H1 (cell line): ENCODE data around the gene ZBTB7B. TPM values are rescaled to one million over a fixed set of nuclear protein-coding genes. Genes with fewer than 3 reads are reported as not detected.

Experiments
- CTCF ChIA-PET: fragments of 300-600 bp; sonication (Branson Sonifier 250); formaldehyde crosslinking; loops from one replicate; lab custom pipeline; 2021; ENCODE audit not compliant: partially characterized antibody; lab: Charles Lee
- POLR2A ChIA-PET: fragments of 300-600 bp; sonication (Branson Sonifier 250); formaldehyde crosslinking; loops from one replicate; lab custom pipeline; 2021; ENCODE audit warnings: inconsistent platforms; ENCODE audit not compliant: partially characterized antibody; lab: Charles Lee
- DNase-seq, 2 experiments: peaks; one replicate each; pipeline versions ENCODE4 v3.0.0 to v3.0.0-alpha.2; 2010 to 2022; ENCODE audit warnings: low spot score in 2 of 2, low read depth in 1 of 2, mixed read lengths in 1 of 2
- FAIRE-seq: peaks from 2 replicates; lab custom pipeline; 2011; peaks lifted over from hg19 to GRCh38; lab: Jason Lieb, UNC
- H2AFZ ChIP-seq: 2 replicates; pipeline ENCODE4 v1.8.1; 2012; ENCODE audit warnings: low read length, inconsistent platforms
- H2AK5ac ChIP-seq: 2 replicates; pipeline ENCODE4 v1.6.1; 2013; ENCODE audit warnings: low read depth, low read length
- H2BK120ac ChIP-seq: replicated peaks from 2 replicates; pipeline ENCODE3; 2013; ENCODE audit warnings: low read depth, low read length, inconsistent platforms
- H2BK12ac ChIP-seq: 2 replicates; pipeline ENCODE4 v1.6.1; 2013; ENCODE audit warnings: low read depth, low read length
- H2BK15ac ChIP-seq: 2 replicates; pipeline ENCODE4 v1.6.1; 2013; ENCODE audit warnings: low read length
- H2BK20ac ChIP-seq: 2 replicates; pipeline ENCODE4 v1.6.1; 2013; ENCODE audit warnings: low read length
- H2BK5ac ChIP-seq: 2 replicates; pipeline ENCODE4 v1.6.1; 2013; ENCODE audit warnings: low read depth, low read length
- H3K14ac ChIP-seq: 2 replicates; pipeline ENCODE4 v1.6.1; 2013; ENCODE audit warnings: inconsistent platforms; ENCODE audit not compliant: insufficient read length
- H3K18ac ChIP-seq: 2 replicates; pipeline ENCODE4 v1.6.1; 2013; ENCODE audit warnings: low read length; ENCODE audit errors: extremely low read depth
- H3K23ac ChIP-seq: 2 replicates; pipeline ENCODE4 v1.6.1; 2013; ENCODE audit warnings: inconsistent platforms; ENCODE audit not compliant: insufficient read length
- H3K23me2 ChIP-seq: 2 replicates; pipeline ENCODE4 v1.6.1; 2013; ENCODE audit warnings: low read depth, low read length
- H3K27ac ChIP-seq: 2 replicates; pipeline ENCODE4 v1.6.1; 2011; ENCODE audit warnings: low read depth, low read length, inconsistent platforms
- H3K27me3 ChIP-seq, 4 experiments: replicated peaks in 1 of 4; 1 replicate in 1 of 4; 2 replicates in 3 of 4; pipeline versions ENCODE4 v1.6.1 to v1.8.1; 2011 to 2013; ENCODE audit warnings: low read length in 3 of 4, mild to moderate bottlenecking in 3 of 4, inconsistent platforms in 2 of 4, mixed read lengths in 2 of 4, moderate library complexity in 1 of 4; ENCODE audit not compliant: control insufficient read depth in 3 of 4, insufficient read depth in 3 of 4; ENCODE audit errors: extremely low read depth in 1 of 4
- H3K36me3 ChIP-seq, 4 experiments: 2 replicates each; pipeline versions ENCODE4 v1.6.1 to v1.8.1; 2011 to 2013; ENCODE audit warnings: mild to moderate bottlenecking in 4 of 4, low read length in 3 of 4, moderate library complexity in 2 of 4, control low read depth in 1 of 4, inconsistent platforms in 1 of 4; ENCODE audit not compliant: insufficient read depth in 4 of 4, control insufficient read depth in 2 of 4
- H3K4ac ChIP-seq: replicated peaks from 2 replicates; pipeline ENCODE3; 2013; ENCODE audit warnings: low read length, low read depth, mixed read lengths, inconsistent platforms; ENCODE audit not compliant: insufficient read length
- H3K4me1 ChIP-seq, 4 experiments: replicated peaks in 1 of 4; 1 replicate in 1 of 4; 2 replicates in 3 of 4; pipeline versions ENCODE4 v1.6.1 to v1.8.1; 2011 to 2013; ENCODE audit warnings: low read length in 3 of 4, inconsistent platforms in 2 of 4, mixed read lengths in 1 of 4; ENCODE audit not compliant: insufficient read depth in 4 of 4, control insufficient read depth in 3 of 4
- H3K4me2 ChIP-seq, 2 experiments: 2 replicates each; pipeline versions ENCODE4 v1.6.1 to v1.8.1; 2011 to 2013; ENCODE audit warnings: low read depth in 2 of 2, low read length in 2 of 2, control low read depth in 1 of 2, inconsistent platforms in 1 of 2, mild to moderate bottlenecking in 1 of 2; ENCODE audit not compliant: insufficient read depth in 1 of 2
- H3K4me3 ChIP-seq, 4 experiments: fragments of 200-600, 300-600 bp in 1 of 4; sonication (generic), shearing (Covaris generic), sonication (Bioruptor Twin) in 1 of 4; 2 replicates each; pipeline versions ENCODE4 v1.5.1 to v1.8.1; 2011 to 2016; ENCODE audit warnings: low read length in 4 of 4, low read depth in 3 of 4, control low read depth in 2 of 4, inconsistent platforms in 2 of 4, mild to moderate bottlenecking in 2 of 4, mixed read lengths in 1 of 4, moderate library complexity in 1 of 4; ENCODE audit not compliant: insufficient read depth in 2 of 4; ENCODE audit errors: extremely low read depth in 1 of 4
- H3K56ac ChIP-seq: replicated peaks from 2 replicates; pipeline ENCODE3; 2013; ENCODE audit warnings: low read depth, mild to moderate bottlenecking, mixed read lengths, low read length, inconsistent platforms; ENCODE audit not compliant: insufficient read length
- H3K79me1 ChIP-seq: 2 replicates; pipeline ENCODE4 v1.6.1; 2013; ENCODE audit warnings: low read depth, low read length, control low read depth
- H3K79me2 ChIP-seq, 2 experiments: 2 replicates each; pipeline versions ENCODE4 v1.6.1 to v1.8.1; 2012 to 2013; ENCODE audit warnings: low read length in 2 of 2, mild to moderate bottlenecking in 2 of 2, inconsistent platforms in 1 of 2; ENCODE audit not compliant: insufficient read depth in 2 of 2, control insufficient read depth in 1 of 2
- H3K9ac ChIP-seq, 4 experiments: replicated peaks in 1 of 4; 1 replicate in 1 of 4; 2 replicates in 3 of 4; pipeline versions ENCODE4 v1.6.1 to v1.8.1; 2011 to 2013; ENCODE audit warnings: low read depth in 3 of 4, low read length in 3 of 4, control low read depth in 2 of 4, mild to moderate bottlenecking in 2 of 4, moderate library complexity in 2 of 4, inconsistent platforms in 1 of 4; ENCODE audit errors: extremely low read depth in 1 of 4
- H3K9me3 ChIP-seq, 2 experiments: 2 replicates each; pipeline versions ENCODE4 v1.6.1 to v1.8.1; 2012 to 2013; ENCODE audit warnings: mild to moderate bottlenecking in 2 of 2, moderate library complexity in 2 of 2, control low read depth in 1 of 2, inconsistent platforms in 1 of 2, low read depth in 1 of 2, low read length in 1 of 2, mixed read lengths in 1 of 2; ENCODE audit not compliant: insufficient read depth in 2 of 2
- H4K20me1 ChIP-seq, 2 experiments: replicated peaks in 1 of 2; 2 replicates each; pipeline versions ENCODE3 to v1.8.1; 2011 to 2013; ENCODE audit warnings: inconsistent platforms in 2 of 2, low read length in 2 of 2, mild to moderate bottlenecking in 1 of 2; ENCODE audit not compliant: insufficient read depth in 2 of 2, control insufficient read depth in 1 of 2
- H4K5ac ChIP-seq: 2 replicates; pipeline ENCODE4 v1.6.1; 2013; ENCODE audit warnings: low read length, low read depth, mixed read lengths, inconsistent platforms; ENCODE audit not compliant: insufficient read length
- H4K8ac ChIP-seq: 2 replicates; pipeline ENCODE4 v1.8.0; 2013; ENCODE audit warnings: mild to moderate bottlenecking, moderate library complexity, low read length, inconsistent platforms; ENCODE audit not compliant: insufficient read depth; ENCODE audit errors: extremely low read depth
- H4K91ac ChIP-seq: replicated peaks from 2 replicates; pipeline ENCODE3; 2013; ENCODE audit warnings: low read length, mixed read lengths, inconsistent platforms; ENCODE audit not compliant: insufficient read length
- ATF3 ChIP-seq: IDR thresholded peaks from 2 replicates; pipeline ENCODE4 v1.6.1; 2011; ENCODE audit warnings: low read depth, mild to moderate bottlenecking, low read length; ENCODE audit not compliant: insufficient read depth
- BCL11A ChIP-seq, 2 experiments: IDR thresholded peaks; one replicate each; pipeline ENCODE4 v1.6.1; 2011; ENCODE audit warnings: low read depth in 2 of 2, low read length in 2 of 2, mild to moderate bottlenecking in 2 of 2
- CBX5 ChIP-seq: fragments of 300-800, 300-1000 bp; sonication (generic); IDR thresholded peaks from 2 replicates; pipeline ENCODE4 v1.7.1; 2016; ENCODE audit warnings: antibody characterized with exemption, low read length, low read depth
- CBX8 ChIP-seq: fragments of 300-800, 300-1000 bp; sonication (generic); IDR thresholded peaks from 2 replicates; pipeline ENCODE4 v1.7.1; 2016; ENCODE audit warnings: low read depth, low read length, borderline replicate concordance
- E2F6 ChIP-seq: IDR thresholded peaks from 2 replicates; pipeline ENCODE4 v1.6.1; 2012; ENCODE audit warnings: inconsistent platforms
- EP300 ChIP-seq, 2 experiments: IDR thresholded peaks; 1 replicate in 1 of 2; 2 replicates in 1 of 2; pipeline ENCODE4 v1.6.1; 2011 to 2012; ENCODE audit warnings: low read depth in 2 of 2, low read length in 2 of 2, mild to moderate bottlenecking in 2 of 2, borderline replicate concordance in 1 of 2, inconsistent platforms in 1 of 2, moderate library complexity in 1 of 2
- HDAC6 ChIP-seq: IDR thresholded peaks from one replicate; pipeline ENCODE4 v1.7.1; 2012; ENCODE audit warnings: low read depth, mild to moderate bottlenecking, inconsistent platforms, low read length, moderate library complexity
- JUND ChIP-seq: IDR thresholded peaks from 2 replicates; pipeline ENCODE4 v1.6.1; 2011; ENCODE audit warnings: mild to moderate bottlenecking, improper control_type of control experiment, low read length
- KDM4A ChIP-seq: IDR thresholded peaks from one replicate; pipeline ENCODE4 v1.7.1; 2012; ENCODE audit warnings: low read depth, mild to moderate bottlenecking, moderate library complexity, low read length, inconsistent platforms; ENCODE audit not compliant: severe bottlenecking
- POU5F1 ChIP-seq: IDR thresholded peaks from 2 replicates; pipeline ENCODE4 v1.6.1; 2011; ENCODE audit warnings: low read depth, mild to moderate bottlenecking, low read length, moderate library complexity
- SAP30 ChIP-seq: fragments of 300-600 bp; sonication (generic); IDR thresholded peaks from 2 replicates; pipeline ENCODE4 v1.7.1; 2012; ENCODE audit warnings: low read length, moderate library complexity, mild to moderate bottlenecking, inconsistent platforms; ENCODE audit not compliant: insufficient read depth, insufficient replicate concordance
- SIX5 ChIP-seq: IDR thresholded peaks from 2 replicates; pipeline ENCODE4 v1.6.1; 2011; ENCODE audit warnings: mild to moderate bottlenecking, low read depth, low read length
- SP2 ChIP-seq: IDR thresholded peaks from 2 replicates; pipeline ENCODE4 v1.6.1; 2012; ENCODE audit warnings: mild to moderate bottlenecking, low read length, inconsistent platforms
- WGBS, 2 experiments: shearing (Covaris generic) in 1 of 2; methylation state at CpG; one replicate each; pipeline versions ENCODE4 v1.1.6 to v1.1.7; 2013 to 2015; ENCODE audit warnings: low lambda C conversion rate in 2 of 2, mixed read lengths in 2 of 2, inconsistent platforms in 1 of 2, low coverage in 1 of 2, missing lambda C conversion rate in 1 of 2; ENCODE audit not compliant: insufficient replicate concordance in 2 of 2, insufficient coverage in 1 of 2, insufficient read length in 1 of 2; ENCODE audit errors: extremely low coverage in 1 of 2, missing lambda C conversion rate in 1 of 2; 5-methylcytosine and 5-hydroxymethylcytosine counted together
- polyA plus RNA-seq, 7 experiments: library from polyadenylated mRNA; depleted of rRNA in 3 of 7; stranded (reverse) in 5 of 7; unstranded in 2 of 7; fragments of >200 nt in 5 of 7; fragments of 200-250 nt in 2 of 7; gene quantifications; 1 replicate in 5 of 7; 2 replicates in 1 of 7; 4 replicates in 1 of 7; pipeline versions ENCODE4 v1.2.1 to v1.2.3, GENCODE V29; 2011 to 2013; ENCODE audit warnings: missing spikeins in 2 of 7, mixed read lengths in 2 of 7
- total RNA-seq: library from RNA; stranded (reverse); fragmentation: NEBNext Ultra II Directional; extraction: Animal tissue kit (Norgen Biotek cat#: 25700); gene quantifications from 2 replicates; pipeline ENCODE4 v1.2.1, GENCODE V29; 2021

Gene ZBTB7B
- total and polyA plus RNA-seq, 2 of the 8 experiments (the other 6 are each of a cell fraction or from before 2014, with no cell fraction given) = 24.5 to 36.9 TPM

GRCh38 chr1:155035936-155036335, 33.3 kb downstream of the ZBTB7B start:
- H2BK120ac ChIP-seq = no peak overlapping the region
- no peak overlapping the region for H3K23ac ChIP-seq
- H4K8ac ChIP-seq = no peak overlapping the region
- H3K4me2 ChIP-seq = no peak overlapping the region
- H3K56ac ChIP-seq = no peak overlapping the region
- H2BK20ac ChIP-seq = no peak overlapping the region
- FAIRE-seq (no peak), DNase-seq (no peak)
- H2BK12ac ChIP-seq = no peak overlapping the region
- no peak overlapping the region for H3K14ac ChIP-seq
- no peak overlapping the region for H3K18ac ChIP-seq
- H3K4me1 ChIP-seq = no peaks in the 10 kb centered on the region
- H3K23me2 ChIP-seq = no peaks in the 10 kb centered on the region
- no peaks in the 10 kb centered on the region for H3K79me1 ChIP-seq
- no peaks in the 10 kb centered on the region for H3K79me2 ChIP-seq
- H3K36me3 ChIP-seq = no peaks in the 10 kb centered on the region
- peaks cover 0 to 2% (median 0%) of the 10 kb centered on the region in 4 experiments; a peak in 2 of 7 replicates for H3K27me3 ChIP-seq
- H3K4me3 ChIP-seq = no peak overlapping the region
- no peak overlapping the region for H4K5ac ChIP-seq
- no peak overlapping the region for H2AK5ac ChIP-seq
- H4K20me1 ChIP-seq = no peaks in the 10 kb centered on the region
- no peak overlapping the region for H3K27ac ChIP-seq
- no peak overlapping the region for H2AFZ ChIP-seq
- H3K9ac ChIP-seq = no peak overlapping the region
- no peak overlapping the region for H2BK5ac ChIP-seq
- POLR2A ChIA-PET = interaction anchor here (8.8 kb wide), 1 partner anchor 16 kb away, joined by 60 read pairs; no protein-coding TSS in a partner anchor
- H4K91ac ChIP-seq = no peak overlapping the region
- 74% methylated on average over 2 of the region's 2 CpGs; no CpG with 5 or more reads in 1 of the 2 experiments for WGBS, 2 experiments
- no peaks in the 10 kb centered on the region for H3K9me3 ChIP-seq
- no peak overlapping the region for H3K4ac ChIP-seq
- no peak overlapping the region for H2BK15ac ChIP-seq
- CTCF ChIA-PET = interaction anchor here (1.2 to 20.3 kb wide), 3 partner anchors 8 to 21 kb away, joined by 3 to 354 read pairs (median 76); no protein-coding TSS in a partner anchor
- TF ChIP-seq SP2 (no peak), E2F6 (no peak), CBX8 (no peak), KDM4A (no peak), EP300 (IDR thresholded peaks at IDR 0.05; ENCODE audit: borderline replicate concordance in 1 of 2, low read depth in 2 of 2, low read length in 2 of 2) (no peak), HDAC6 (no peak), POU5F1 (no peak), JUND (no peak), SIX5 (no peak), ATF3 (no peak), BCL11A (IDR thresholded peaks at IDR 0.05; ENCODE audit: low read depth in 2 of 2, low read length in 2 of 2) (no peak), SAP30 (no peak), CBX5 (no peak)
